ENCODE measurements around the gene IL10RB.

DNA sequence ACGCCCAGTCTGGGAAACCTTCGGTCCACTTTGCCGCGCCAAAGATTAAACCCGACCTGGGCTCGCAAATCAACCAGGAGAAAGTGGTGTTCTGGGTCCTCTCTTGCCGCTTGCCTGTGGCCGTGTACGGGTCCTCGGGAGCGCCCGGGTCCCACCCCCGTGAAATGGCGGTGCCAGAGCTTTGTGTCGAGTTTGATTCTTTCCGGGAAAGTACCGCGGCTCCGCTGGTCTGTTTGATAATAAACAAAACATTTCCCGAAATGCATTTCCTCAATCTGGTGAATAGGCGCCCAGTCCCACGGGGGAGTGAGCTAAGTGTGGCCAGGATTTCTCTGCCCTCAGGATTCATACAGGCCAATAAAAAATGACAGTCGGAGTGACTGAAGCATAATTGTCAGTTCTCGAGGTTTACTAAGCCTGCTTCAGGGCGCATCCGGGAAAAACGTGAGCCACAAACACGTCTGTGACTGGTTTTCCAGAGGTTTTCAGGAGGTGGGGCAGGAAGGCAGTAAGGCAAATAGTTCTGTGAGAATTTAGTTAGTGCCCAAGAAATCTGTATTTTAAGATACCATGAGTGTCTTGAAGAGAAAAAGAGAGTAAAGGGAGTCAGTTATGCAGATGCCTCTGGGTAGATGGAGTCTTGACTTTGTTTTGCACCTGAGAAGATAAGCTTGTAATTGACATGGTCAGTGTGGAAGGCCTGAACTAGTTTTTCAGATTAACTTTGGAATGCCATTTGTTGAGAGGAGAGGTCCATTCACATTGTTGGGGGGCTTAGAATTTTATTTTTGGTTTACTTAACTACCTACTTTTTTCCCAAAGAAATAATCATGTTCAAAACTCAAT is 59.3 kb downstream of the IL10RB start:
- TF ChIP-seq, protein P1, sequence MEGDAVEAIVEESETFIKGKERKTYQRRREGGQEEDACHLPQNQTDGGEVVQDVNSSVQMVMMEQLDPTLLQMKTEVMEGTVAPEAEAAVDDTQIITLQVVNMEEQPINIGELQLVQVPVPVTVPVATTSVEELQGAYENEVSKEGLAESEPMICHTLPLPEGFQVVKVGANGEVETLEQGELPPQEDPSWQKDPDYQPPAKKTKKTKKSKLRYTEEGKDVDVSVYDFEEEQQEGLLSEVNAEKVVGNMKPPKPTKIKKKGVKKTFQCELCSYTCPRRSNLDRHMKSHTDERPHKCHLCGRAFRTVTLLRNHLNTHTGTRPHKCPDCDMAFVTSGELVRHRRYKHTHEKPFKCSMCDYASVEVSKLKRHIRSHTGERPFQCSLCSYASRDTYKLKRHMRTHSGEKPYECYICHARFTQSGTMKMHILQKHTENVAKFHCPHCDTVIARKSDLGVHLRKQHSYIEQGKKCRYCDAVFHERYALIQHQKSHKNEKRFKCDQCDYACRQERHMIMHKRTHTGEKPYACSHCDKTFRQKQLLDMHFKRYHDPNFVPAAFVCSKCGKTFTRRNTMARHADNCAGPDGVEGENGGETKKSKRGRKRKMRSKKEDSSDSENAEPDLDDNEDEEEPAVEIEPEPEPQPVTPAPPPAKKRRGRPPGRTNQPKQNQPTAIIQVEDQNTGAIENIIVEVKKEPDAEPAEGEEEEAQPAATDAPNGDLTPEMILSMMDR (IDR thresholded peaks at IDR 0.05) = no peak
- TF ChIP-seq POLR2AphosphoS5 (IDR thresholded peaks at IDR 0.05) = no peak
- no peak for TF ChIP-seq POLR2A (IDR thresholded peaks at IDR 0.05)

Measured in breast epithelium (tissue), 3 donors.